NCI-H446 treated with DMSO at 0.1 percent for 48 hours (cell line): Measurements from ENCODE around the gene PNO1.
"Not testable (repeated sequence)": the region's sequence is repeated elsewhere in the genome, so short reads cannot be mapped to it uniquely, and the experiment has no call there.

Source experiments
- DNase-seq: peaks from one replicate; lab custom pipeline; 2025; lab: John Stamatoyannopoulos, UW

Gene PNO1

DNA sequence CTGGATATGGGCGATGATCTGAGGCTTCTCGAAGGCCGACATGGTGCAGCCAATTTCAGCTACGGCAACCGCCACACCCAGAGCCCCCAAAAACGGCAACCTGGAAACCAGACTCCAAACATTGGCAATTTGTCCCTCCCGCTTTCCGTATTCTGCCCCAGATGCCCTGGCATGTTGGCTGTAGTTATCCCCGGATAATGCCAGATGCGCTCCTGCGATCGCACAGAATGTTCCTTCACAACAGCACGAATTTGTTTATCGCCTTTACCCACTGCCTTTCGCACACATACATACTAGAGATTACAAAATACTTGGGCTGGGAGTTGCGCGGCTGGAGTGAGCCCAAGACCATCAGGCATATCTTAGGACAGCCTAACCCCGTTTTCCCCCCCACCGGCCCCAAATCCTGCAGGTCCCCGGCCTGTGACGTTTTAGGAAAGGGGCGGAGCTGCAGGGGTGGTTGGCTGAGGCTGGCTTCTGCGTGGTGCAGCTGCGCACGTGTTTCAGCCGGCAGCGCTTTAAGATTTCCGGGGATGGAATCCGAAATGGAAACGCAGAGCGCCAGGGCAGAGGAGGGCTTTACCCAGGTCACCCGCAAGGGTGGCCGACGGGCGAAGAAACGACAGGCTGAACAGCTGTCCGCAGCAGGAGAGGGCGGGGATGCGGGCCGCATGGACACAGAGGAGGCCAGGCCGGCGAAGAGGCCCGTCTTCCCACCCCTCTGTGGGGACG is at the start of gene PNO1:
Gene PNO1 (plus strand): TSS at position 487 of the 732 bp plus-strand sequence. CDS start 47 bp downstream, at position 534.
- peak; percentile 89 for DNase-seq

GRCh38 chr2:68108120-68108519 is 49.6 kb upstream of the PNO1 start:
- no peak for DNase-seq

GRCh38 chr2:68110102-68110501 is 47.6 kb upstream of the PNO1 start:
- no peak for DNase-seq

GRCh38 chr2:68115965-68116364 is 41.7 kb upstream of the PNO1 start:
- no peak for DNase-seq

- DNase-seq = not testable (repeated sequence)
Measured at GRCh38 chr2:68117922-68118321, 39.8 kb upstream of the PNO1 start.

GRCh38 chr2:68118816-68119215 is 38.9 kb upstream of the PNO1 start:
- no peak for DNase-seq

- DNase-seq = no peak
Measured at GRCh38 chr2:68119504-68119903, 38.2 kb upstream of the PNO1 start.

- DNase-seq = peak; percentile 39
Measured at GRCh38 chr2:68121873-68122679, 35.6 kb upstream of the PNO1 start.

- DNase-seq = no peak
Measured at GRCh38 chr2:68122680-68122964, 35.1 kb upstream of the PNO1 start.

DNA sequence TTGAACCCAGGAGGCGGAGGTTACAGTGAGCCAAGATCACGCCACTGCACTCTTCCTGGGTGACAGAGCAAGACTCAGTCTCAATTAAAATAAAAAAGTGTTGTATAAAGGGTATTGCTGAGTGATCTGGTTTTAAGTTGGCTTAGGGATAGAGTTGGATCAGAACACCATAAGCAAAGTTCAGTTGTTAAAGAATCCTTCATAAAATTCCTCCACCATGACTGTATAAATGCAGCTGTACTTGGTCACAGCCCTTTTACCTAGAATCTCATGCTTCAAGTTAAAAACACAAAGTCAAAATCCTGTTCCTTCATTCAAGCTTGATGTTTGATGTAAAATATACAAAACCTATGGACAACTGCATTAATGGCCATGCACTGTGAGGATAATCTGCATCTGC is 33.4 kb upstream of the PNO1 start:
- no peak for DNase-seq

GRCh38 chr2:68125821-68126220 is 31.9 kb upstream of the PNO1 start:
- no peak for DNase-seq

- no peak for DNase-seq
Measured at GRCh38 chr2:68126561-68126960, 31.1 kb upstream of the PNO1 start.

GRCh38 chr2:68127358-68128242 is 30.1 kb upstream of the PNO1 start:
- DNase-seq = no peak

- no peak for DNase-seq
Measured at GRCh38 chr2:68134120-68134519, 23.6 kb upstream of the PNO1 start.

DNA sequence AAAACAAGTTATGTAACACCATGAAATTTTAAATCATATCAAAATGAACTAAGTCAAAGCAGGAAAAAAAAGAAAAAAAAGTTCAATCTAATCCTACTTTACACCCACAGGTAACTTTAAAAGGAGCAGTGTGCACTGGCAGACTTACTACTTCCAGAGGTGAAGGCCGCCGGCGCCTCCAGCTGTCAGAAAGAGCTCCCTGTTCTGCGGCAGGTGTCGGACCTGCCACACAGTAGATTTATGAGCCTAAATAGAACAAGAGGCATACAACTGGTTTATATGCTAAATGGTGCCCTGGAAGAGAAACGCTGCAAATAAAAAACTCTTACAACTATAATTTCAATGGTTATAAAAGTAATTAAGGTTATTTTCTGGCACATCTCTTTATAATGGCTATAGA is 23.1 kb upstream of the PNO1 start:
- DNase-seq = no peak

DNA sequence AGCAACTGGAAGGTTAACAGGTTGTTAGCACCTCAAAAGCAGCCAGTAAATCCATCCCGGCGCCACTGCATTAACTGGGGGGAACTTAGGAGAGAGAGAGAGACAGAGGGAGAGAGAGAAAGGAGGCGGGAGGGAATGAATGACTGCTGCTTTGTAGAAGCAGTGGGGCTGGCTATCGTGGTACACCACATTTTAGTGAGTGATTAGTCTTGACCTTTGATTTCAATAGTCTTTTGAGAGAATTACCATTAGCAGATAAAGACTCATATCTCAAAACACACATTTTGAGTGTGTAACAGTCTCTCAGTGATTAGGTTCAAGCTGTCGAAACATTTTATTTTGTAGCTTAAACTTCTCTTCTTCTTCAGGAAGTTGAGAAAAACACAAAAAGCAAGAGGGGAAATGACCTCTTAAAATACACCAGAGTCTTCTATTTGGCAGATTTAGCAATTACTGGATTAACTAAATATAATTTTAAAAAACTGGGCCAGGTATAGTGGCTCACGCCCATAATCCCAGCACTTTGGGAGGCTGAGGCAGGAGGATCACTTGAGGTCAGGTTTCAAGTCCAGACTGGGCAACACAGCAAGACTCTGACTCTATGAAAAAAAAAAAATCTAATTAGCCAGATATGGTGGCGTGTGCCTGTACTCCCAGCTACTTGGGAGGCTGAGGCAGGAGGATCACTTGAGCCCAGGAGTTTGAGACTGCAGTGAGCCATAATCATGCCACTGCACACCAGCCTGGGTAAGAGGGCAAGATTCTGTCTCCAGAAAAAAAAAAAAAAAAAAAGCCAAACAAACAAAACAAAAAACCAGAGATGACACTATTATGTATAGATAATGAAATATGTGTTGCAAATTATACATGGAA is 22.0 kb upstream of the PNO1 start:
- DNase-seq = no peak

DNA sequence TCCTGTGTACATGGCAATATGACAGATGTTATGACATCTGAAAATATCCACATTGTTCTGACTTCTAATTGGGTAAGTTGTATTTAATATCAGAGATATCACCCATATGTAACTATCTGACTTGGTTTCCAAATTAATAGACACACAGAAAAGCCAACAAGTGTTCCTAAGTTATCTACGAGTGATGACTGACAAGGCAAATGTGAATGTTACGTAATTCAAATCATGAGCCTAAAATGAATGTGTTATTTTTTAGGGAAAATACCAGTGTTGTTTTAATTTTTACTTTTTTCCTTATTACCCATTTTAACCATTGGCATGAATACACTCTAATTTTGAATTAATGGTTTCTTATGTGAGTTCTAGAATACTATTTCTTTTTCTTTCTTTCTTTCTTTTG is 15.8 kb upstream of the PNO1 start:
- DNase-seq = no peak

DNA sequence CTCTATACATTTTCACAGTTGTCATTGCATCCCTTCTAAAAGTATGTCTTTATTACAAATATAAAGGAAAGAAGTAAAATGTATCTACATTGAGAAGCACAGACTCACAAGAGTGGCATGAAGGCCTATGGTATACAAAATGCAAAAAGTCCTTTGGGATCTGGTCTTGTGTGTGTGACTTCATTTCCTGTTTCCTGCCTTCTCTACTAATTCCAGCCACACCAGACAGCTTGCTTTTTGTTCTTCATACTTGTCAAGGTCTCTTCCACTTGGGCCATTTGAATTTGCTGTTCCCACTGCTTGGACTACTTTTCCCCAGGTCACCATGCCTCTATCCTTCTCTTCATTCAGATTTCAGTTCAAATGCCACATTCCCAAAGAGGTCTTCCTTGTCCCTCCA is 6.7 kb upstream of the PNO1 start:
- no peak for DNase-seq

GRCh38 chr2:68152681-68153347 is 4.9 kb upstream of the PNO1 start:
- DNase-seq = no peak

GRCh38 chr2:68155618-68156017 is 2.1 kb upstream of the PNO1 start:
- DNase-seq = no peak

GRCh38 chr2:68156419-68156818 is 1.3 kb upstream of the PNO1 start:
- no peak for DNase-seq
